GM12892 (cell line): ENCODE data around the gene TEX261.

Source experiments
- POLR2A ChIP-seq: IDR thresholded peaks from 2 replicates; pipeline ENCODE4 v1.6.1; 2011; ENCODE audit warnings: low read depth, low read length, control low read depth
- POLR2AphosphoS5 ChIP-seq: IDR thresholded peaks from 2 replicates; pipeline ENCODE4 v1.6.1; 2011; ENCODE audit warnings: low read depth, low read length, control low read depth

DNA sequence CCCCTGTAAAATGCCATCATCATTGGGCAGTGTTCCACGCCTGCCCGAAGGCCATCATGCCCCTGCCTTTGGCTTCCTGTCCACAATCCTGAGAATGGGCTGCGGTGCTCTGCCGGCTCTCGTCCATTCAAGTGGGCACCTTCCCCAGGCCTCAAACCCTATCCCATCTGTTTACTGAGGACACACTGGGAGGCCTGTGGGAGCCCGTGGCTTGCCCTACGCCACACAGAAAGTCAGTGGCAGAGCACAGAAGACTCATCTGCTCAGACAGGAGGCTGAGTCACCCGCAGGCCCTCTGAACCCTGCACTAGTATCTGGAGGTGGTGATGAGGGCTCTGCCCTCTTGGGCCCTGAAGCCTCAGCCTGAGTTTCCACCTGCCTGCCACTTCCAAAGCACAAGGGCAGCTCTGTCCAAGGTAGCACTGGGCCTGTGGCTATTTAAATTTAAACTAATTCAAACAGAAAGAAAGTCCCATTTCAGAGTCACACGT, 35.4 kb downstream of the TEX261 start:
- no peak for TF ChIP-seq POLR2A
- TF ChIP-seq POLR2AphosphoS5: no peak
